ENCODE measurements around the gene EXOC3L1.
A peak's percentile ranks its signal among the peaks of the same experiment; 100 is the strongest.

The EXOC3L1 gene

GRCh38 chr16:67180166-67180565 lies 9.8 kb downstream of the EXOC3L1 start:
- Histone ChIP-seq H3K18ac (ENCODE audit: low read length) (no peak overlapping the region), H4K8ac (ENCODE audit: low read depth, low read length) (no peak overlapping the region), H4K91ac (ENCODE audit: low read depth, low read length, poor library complexity) (no peak overlapping the region), H3K4me3 (ENCODE audit: low read length in 2 of 2) (no peak overlapping the region), H3K4me2 (ENCODE audit: insufficient read depth, low read length, poor library complexity, severe bottlenecking) (no peak overlapping the region), H3K4ac (ENCODE audit: low read length) (no peak overlapping the region), H2BK15ac (ENCODE audit: low read length) (no peak overlapping the region), H3K4me1 (ENCODE audit: control insufficient read depth in 2 of 2, insufficient read depth in 1 of 2, low read depth in 1 of 2, low read length in 2 of 2) (peaks cover 8 to 16% of the 10 kb centered on the region in 2 donors), H2BK12ac (ENCODE audit: low read length) (no peak overlapping the region), H2BK5ac (ENCODE audit: low read length) (no peak overlapping the region), H2AK5ac (ENCODE audit: low read depth, low read length) (no peak overlapping the region), H3K14ac (ENCODE audit: low read length) (no peak overlapping the region), H3K9ac (ENCODE audit: low read depth, low read length, poor library complexity) (peak overlapping the region; percentile 16), H2AFZ (ENCODE audit: low read length) (no peak overlapping the region), H3K27ac (replicated peaks; ENCODE audit: low read length) (no peak overlapping the region), H3K23ac (ENCODE audit: low read depth, low read length, poor library complexity) (no peak overlapping the region), H2BK120ac (ENCODE audit: low read depth, low read length) (no peak overlapping the region), H3K36me3 (replicated peaks in 1 of 2; ENCODE audit: control insufficient read depth in 2 of 2, insufficient read depth in 2 of 2, low read length in 2 of 2) (peaks cover 2 to 19% of the 10 kb centered on the region in 2 donors), H3K79me1 (ENCODE audit: low read depth, low read length) (peaks cover 6% of the 10 kb centered on the region), H3K9me3 (replicated peaks in 1 of 2; ENCODE audit: control insufficient read depth in 2 of 2, insufficient read depth in 1 of 2, low read depth in 1 of 2, low read length in 2 of 2) (no peaks in the 10 kb centered on the region), H3K27me3 (ENCODE audit: control insufficient read depth in 3 of 3, insufficient read depth in 3 of 3, low read depth in 1 of 3, low read length in 3 of 3) (peaks cover 5 to 57% (median 7%) of the 10 kb centered on the region in 3 experiments)
- no CpG with 5 or more reads among the region's 16 CpGs for WGBS, 2 donors (ENCODE audit: extremely low coverage in 2 of 2, insufficient read length in 2 of 2, insufficient replicate concordance in 1 of 2)
- DNase-seq (ENCODE audit: low spot score): no peak

GRCh38 chr16:67179421-67180080 lies 10.4 kb downstream of the EXOC3L1 start:
- H3K4me2 ChIP-seq (ENCODE audit: insufficient read depth, low read length, poor library complexity, severe bottlenecking): no peak overlapping the region
- H3K14ac ChIP-seq (ENCODE audit: low read length): no peak overlapping the region
- no peak overlapping the region for H2AFZ ChIP-seq (ENCODE audit: low read length)
- peak overlapping the region; percentile 30 for H3K9ac ChIP-seq (ENCODE audit: low read depth, low read length, poor library complexity)
- H2BK15ac ChIP-seq (ENCODE audit: low read length): no peak overlapping the region
- no CpG with 5 or more reads among the region's 13 CpGs for WGBS, 2 donors (ENCODE audit: extremely low coverage in 2 of 2, insufficient read length in 2 of 2, insufficient replicate concordance in 1 of 2)
- peaks cover 2 to 19% of the 10 kb centered on the region in 2 donors for H3K36me3 ChIP-seq (replicated peaks in 1 of 2; ENCODE audit: control insufficient read depth in 2 of 2, insufficient read depth in 2 of 2, low read length in 2 of 2)
- H3K27ac ChIP-seq (replicated peaks; ENCODE audit: low read length): no peak overlapping the region
- peaks cover 12 to 16% of the 10 kb centered on the region in 2 donors for H3K4me1 ChIP-seq (ENCODE audit: control insufficient read depth in 2 of 2, insufficient read depth in 1 of 2, low read depth in 1 of 2, low read length in 2 of 2)
- H3K18ac ChIP-seq (ENCODE audit: low read length): peak overlapping the region; percentile 13
- no peak overlapping the region for H4K8ac ChIP-seq (ENCODE audit: low read depth, low read length)
- peaks cover 0 to 57% (median 5%) of the 10 kb centered on the region in 3 experiments for H3K27me3 ChIP-seq (ENCODE audit: control insufficient read depth in 3 of 3, insufficient read depth in 3 of 3, low read depth in 1 of 3, low read length in 3 of 3)
- no peak overlapping the region for H3K4ac ChIP-seq (ENCODE audit: low read length)
- no peak overlapping the region for H3K4me3 ChIP-seq (ENCODE audit: low read length in 2 of 2)
- H3K23ac ChIP-seq (ENCODE audit: low read depth, low read length, poor library complexity): no peak overlapping the region
- no peak for DNase-seq (ENCODE audit: low spot score)
- no peak overlapping the region for H2BK5ac ChIP-seq (ENCODE audit: low read length)
- peaks cover 3% of the 10 kb centered on the region for H3K79me1 ChIP-seq (ENCODE audit: low read depth, low read length)
- H3K9me3 ChIP-seq (replicated peaks in 1 of 2; ENCODE audit: control insufficient read depth in 2 of 2, insufficient read depth in 1 of 2, low read depth in 1 of 2, low read length in 2 of 2): no peaks in the 10 kb centered on the region
- H2BK12ac ChIP-seq (ENCODE audit: low read length): no peak overlapping the region
- no peak overlapping the region for H2AK5ac ChIP-seq (ENCODE audit: low read depth, low read length)
- H4K91ac ChIP-seq (ENCODE audit: low read depth, low read length, poor library complexity): no peak overlapping the region
- H2BK120ac ChIP-seq (ENCODE audit: low read depth, low read length): no peak overlapping the region

DNA sequence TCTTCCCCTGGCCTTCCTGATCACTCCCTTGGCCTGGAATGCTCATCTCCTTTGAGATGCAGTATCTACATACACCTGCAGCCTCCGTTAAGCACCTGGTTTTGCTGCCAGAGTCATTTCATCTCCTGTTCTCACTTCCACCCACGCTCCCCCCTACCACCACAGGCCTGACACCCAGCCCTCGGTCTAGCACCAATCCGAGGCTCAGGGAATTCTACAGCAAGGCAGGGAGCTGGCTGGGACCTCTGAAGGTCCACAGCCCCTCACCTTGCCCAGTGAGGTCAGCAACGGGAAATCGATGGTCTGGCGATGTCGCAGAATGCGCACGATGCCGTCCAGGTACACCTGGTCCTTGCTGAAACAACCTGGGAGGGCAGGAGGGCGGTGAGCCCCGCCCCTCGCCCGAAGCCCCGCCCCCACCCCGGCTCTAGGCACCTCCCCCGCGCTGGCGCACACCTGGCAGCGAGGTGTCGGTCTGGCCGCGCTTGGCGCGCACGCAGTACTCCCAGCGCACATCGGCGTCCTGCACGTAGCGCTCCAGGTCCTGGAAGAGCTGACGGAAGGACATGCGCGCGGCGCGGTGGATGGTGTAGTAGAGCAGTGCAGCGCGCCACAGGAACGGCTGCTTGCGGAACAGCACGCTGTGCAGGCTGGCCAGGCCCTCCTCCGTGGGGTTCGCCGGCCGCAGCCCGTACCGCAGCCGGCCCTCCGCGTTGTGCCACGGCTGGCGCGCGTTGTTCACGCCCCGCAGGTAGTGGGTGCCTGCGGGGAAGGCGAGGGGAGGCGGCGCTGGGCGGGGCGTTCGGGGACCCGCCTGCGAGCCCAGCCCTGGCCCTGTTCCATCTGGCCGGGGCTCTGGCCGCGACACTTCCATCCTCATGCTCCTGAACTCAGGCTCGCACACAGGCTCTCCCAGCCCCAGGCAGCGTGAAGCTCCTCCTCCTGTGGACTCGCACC lies 11.9 kb downstream of the EXOC3L1 start:
- H3K14ac ChIP-seq (ENCODE audit: low read length): no peak overlapping the region
- no peak overlapping the region for H3K27ac ChIP-seq (replicated peaks; ENCODE audit: low read length)
- H3K4me2 ChIP-seq (ENCODE audit: insufficient read depth, low read length, poor library complexity, severe bottlenecking): peak overlapping the region; percentile 77
- H2BK15ac ChIP-seq (ENCODE audit: low read length): no peak overlapping the region
- H3K27me3 ChIP-seq (ENCODE audit: control insufficient read depth in 3 of 3, insufficient read depth in 3 of 3, low read depth in 1 of 3, low read length in 3 of 3): peaks cover 8 to 67% (median 9%) of the 10 kb centered on the region in 3 experiments
- H3K9me3 ChIP-seq (replicated peaks in 1 of 2; ENCODE audit: control insufficient read depth in 2 of 2, insufficient read depth in 1 of 2, low read depth in 1 of 2, low read length in 2 of 2): no peaks in the 10 kb centered on the region
- peak overlapping the region; percentile 59 for H3K23ac ChIP-seq (ENCODE audit: low read depth, low read length, poor library complexity)
- no peak overlapping the region for H2BK120ac ChIP-seq (ENCODE audit: low read depth, low read length)
- peak overlapping the region; percentile 80 for H3K18ac ChIP-seq (ENCODE audit: low read length)
- no peak overlapping the region for H2BK5ac ChIP-seq (ENCODE audit: low read length)
- peaks cover 2 to 19% of the 10 kb centered on the region in 2 donors for H3K36me3 ChIP-seq (replicated peaks in 1 of 2; ENCODE audit: control insufficient read depth in 2 of 2, insufficient read depth in 2 of 2, low read length in 2 of 2)
- no CpG with 5 or more reads among the region's 73 CpGs for WGBS, 2 donors (ENCODE audit: extremely low coverage in 2 of 2, insufficient read length in 2 of 2, insufficient replicate concordance in 1 of 2)
- no peak overlapping the region for H3K4ac ChIP-seq (ENCODE audit: low read length)
- no peak for DNase-seq (ENCODE audit: low spot score)
- peak overlapping the region in 1 of 2 donors; percentile 74 for H3K4me3 ChIP-seq (ENCODE audit: low read length in 2 of 2)
- H3K4me1 ChIP-seq (ENCODE audit: control insufficient read depth in 2 of 2, insufficient read depth in 1 of 2, low read depth in 1 of 2, low read length in 2 of 2): peaks cover 16 to 18% of the 10 kb centered on the region in 2 donors
- no peak overlapping the region for H2AFZ ChIP-seq (ENCODE audit: low read length)
- H2BK12ac ChIP-seq (ENCODE audit: low read length): no peak overlapping the region
- no peaks in the 10 kb centered on the region for H3K79me1 ChIP-seq (ENCODE audit: low read depth, low read length)
- H2AK5ac ChIP-seq (ENCODE audit: low read depth, low read length): no peak overlapping the region
- H4K91ac ChIP-seq (ENCODE audit: low read depth, low read length, poor library complexity): no peak overlapping the region
- H3K9ac ChIP-seq (ENCODE audit: low read depth, low read length, poor library complexity): peak overlapping the region; percentile 88
- no peak overlapping the region for H4K8ac ChIP-seq (ENCODE audit: low read depth, low read length)

- no peak overlapping the region for H3K4me2 ChIP-seq (ENCODE audit: insufficient read depth, low read length, poor library complexity, severe bottlenecking)
- no peak overlapping the region for H4K91ac ChIP-seq (ENCODE audit: low read depth, low read length, poor library complexity)
- H3K4me1 ChIP-seq (ENCODE audit: control insufficient read depth in 2 of 2, insufficient read depth in 1 of 2, low read depth in 1 of 2, low read length in 2 of 2): peaks cover 11 to 14% of the 10 kb centered on the region in 2 donors
- H2BK15ac ChIP-seq (ENCODE audit: low read length): no peak overlapping the region
- peaks cover 2 to 19% of the 10 kb centered on the region in 2 donors for H3K36me3 ChIP-seq (replicated peaks in 1 of 2; ENCODE audit: control insufficient read depth in 2 of 2, insufficient read depth in 2 of 2, low read length in 2 of 2)
- no peak overlapping the region for H2AK5ac ChIP-seq (ENCODE audit: low read depth, low read length)
- H3K9ac ChIP-seq (ENCODE audit: low read depth, low read length, poor library complexity): no peak overlapping the region
- H3K9me3 ChIP-seq (replicated peaks in 1 of 2; ENCODE audit: control insufficient read depth in 2 of 2, insufficient read depth in 1 of 2, low read depth in 1 of 2, low read length in 2 of 2): no peaks in the 10 kb centered on the region
- no CpG with 5 or more reads among the region's 12 CpGs for WGBS, 2 donors (ENCODE audit: extremely low coverage in 2 of 2, insufficient read length in 2 of 2, insufficient replicate concordance in 1 of 2)
- H3K23ac ChIP-seq (ENCODE audit: low read depth, low read length, poor library complexity): no peak overlapping the region
- no peak overlapping the region for H2BK5ac ChIP-seq (ENCODE audit: low read length)
- no peak overlapping the region for H3K14ac ChIP-seq (ENCODE audit: low read length)
- DNase-seq (ENCODE audit: low spot score): no peak
- no peak overlapping the region for H2BK12ac ChIP-seq (ENCODE audit: low read length)
- no peak overlapping the region for H2BK120ac ChIP-seq (ENCODE audit: low read depth, low read length)
- H4K8ac ChIP-seq (ENCODE audit: low read depth, low read length): no peak overlapping the region
- no peaks in the 10 kb centered on the region for H3K79me1 ChIP-seq (ENCODE audit: low read depth, low read length)
- H3K27ac ChIP-seq (replicated peaks; ENCODE audit: low read length): no peak overlapping the region
- H3K4ac ChIP-seq (ENCODE audit: low read length): no peak overlapping the region
- peaks cover 9 to 78% (median 10%) of the 10 kb centered on the region in 3 experiments for H3K27me3 ChIP-seq (ENCODE audit: control insufficient read depth in 3 of 3, insufficient read depth in 3 of 3, low read depth in 1 of 3, low read length in 3 of 3)
- H3K4me3 ChIP-seq (ENCODE audit: low read length in 2 of 2): no peak overlapping the region
- no peak overlapping the region for H2AFZ ChIP-seq (ENCODE audit: low read length)
- H3K18ac ChIP-seq (ENCODE audit: low read length): no peak overlapping the region
Observed at GRCh38 chr16:67176662-67177061, 13.3 kb downstream of the EXOC3L1 start.

Data from neuronal stem cell (in vitro differentiated cells).